ENCODE results near the gene DPYD.

DPYD gene

GRCh38 chr1:97066860-97067259 lies 854.0 kb downstream of the DPYD start:
- Histone ChIP-seq H2AFZ (ENCODE audit: low read depth) (no peak overlapping the region), H4K20me1 (ENCODE audit: insufficient read depth) (no peaks in the 10 kb centered on the region), H3K27ac (no peak overlapping the region), H3K4me2 (no peak overlapping the region), H3K4me1 (ENCODE audit: low read depth, poor library complexity, severe bottlenecking) (no peaks in the 10 kb centered on the region), H3K79me2 (ENCODE audit: insufficient read depth, low read depth) (no peaks in the 10 kb centered on the region), H3K27me3 (ENCODE audit: insufficient read depth, low read depth) (no peaks in the 10 kb centered on the region), H3K4me3 (IDR thresholded peaks at IDR 0.05; ENCODE audit: insufficient read depth, low read depth, low read length) (no peak overlapping the region), H3K36me3 (ENCODE audit: insufficient read depth) (no peaks in the 10 kb centered on the region), H3K9ac (no peak overlapping the region)
- TF ChIP-seq CTCF (conservative IDR thresholded peaks at IDR 0.05; ENCODE audit: low read depth, low read length) = no peak

DNA sequence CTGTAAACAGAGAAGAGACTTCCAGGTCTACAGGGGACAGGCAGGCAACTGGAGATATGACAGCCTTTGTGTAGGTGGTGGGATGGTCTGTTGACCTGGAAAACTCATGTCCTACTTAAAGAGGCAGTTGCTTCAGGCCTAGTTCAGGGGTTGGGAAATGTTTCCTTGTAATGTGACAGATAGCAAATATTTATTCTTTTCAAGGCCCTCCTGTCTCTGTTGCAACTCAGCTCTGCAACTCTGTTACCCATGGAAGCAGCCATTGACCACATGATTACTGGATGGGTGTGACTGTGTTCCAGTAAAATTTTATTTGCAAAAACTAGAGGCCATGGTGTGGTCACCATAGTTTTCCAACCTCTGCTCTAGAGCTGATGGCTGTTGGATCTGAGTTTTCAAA lies 857.3 kb downstream of the DPYD start:
- H4K20me1 ChIP-seq (ENCODE audit: insufficient read depth) = no peaks in the 10 kb centered on the region
- H3K4me2 ChIP-seq = no peak overlapping the region
- H3K4me3 ChIP-seq (IDR thresholded peaks at IDR 0.05; ENCODE audit: insufficient read depth, low read depth, low read length) = no peak overlapping the region
- H3K27me3 ChIP-seq (ENCODE audit: insufficient read depth, low read depth) = no peaks in the 10 kb centered on the region
- H3K36me3 ChIP-seq (ENCODE audit: insufficient read depth) = no peaks in the 10 kb centered on the region
- no peak overlapping the region for H2AFZ ChIP-seq (ENCODE audit: low read depth)
- H3K9ac ChIP-seq = no peak overlapping the region
- H3K4me1 ChIP-seq (ENCODE audit: low read depth, poor library complexity, severe bottlenecking) = no peaks in the 10 kb centered on the region
- H3K79me2 ChIP-seq (ENCODE audit: insufficient read depth, low read depth) = no peaks in the 10 kb centered on the region
- TF ChIP-seq CTCF (conservative IDR thresholded peaks at IDR 0.05; ENCODE audit: low read depth, low read length) = no peak
- H3K27ac ChIP-seq = no peak overlapping the region

GRCh38 chr1:97061604-97062003 lies 859.2 kb downstream of the DPYD start:
- Histone ChIP-seq H3K9ac (no peak overlapping the region), H3K79me2 (ENCODE audit: insufficient read depth, low read depth) (no peaks in the 10 kb centered on the region), H3K4me2 (no peak overlapping the region), H3K36me3 (ENCODE audit: insufficient read depth) (no peaks in the 10 kb centered on the region), H3K27me3 (ENCODE audit: insufficient read depth, low read depth) (no peaks in the 10 kb centered on the region), H3K4me1 (ENCODE audit: low read depth, poor library complexity, severe bottlenecking) (no peaks in the 10 kb centered on the region), H2AFZ (ENCODE audit: low read depth) (no peak overlapping the region), H3K4me3 (IDR thresholded peaks at IDR 0.05; ENCODE audit: insufficient read depth, low read depth, low read length) (no peak overlapping the region), H3K27ac (no peak overlapping the region), H4K20me1 (ENCODE audit: insufficient read depth) (no peaks in the 10 kb centered on the region)
- no peak for TF ChIP-seq CTCF (conservative IDR thresholded peaks at IDR 0.05; ENCODE audit: low read depth, low read length)

DNA sequence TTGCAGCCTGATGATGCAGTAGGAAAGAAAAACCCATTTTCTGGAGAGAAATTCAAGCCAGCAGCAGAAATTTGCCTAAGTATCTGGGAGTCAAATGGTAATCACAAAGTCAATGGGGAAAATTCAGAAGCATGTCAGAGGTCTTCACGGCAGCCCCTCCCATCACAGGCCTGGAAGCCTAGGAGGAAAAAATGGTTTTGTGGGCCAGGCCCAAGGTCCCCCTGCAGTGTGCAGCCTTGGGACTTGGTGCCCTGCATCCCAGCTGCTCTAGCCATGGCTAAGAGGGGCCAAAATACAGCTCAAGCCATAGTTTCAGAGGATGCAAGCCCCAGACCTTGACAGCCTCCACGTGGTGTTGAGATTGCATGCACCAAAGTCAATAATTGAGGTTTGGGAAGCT lies 864.4 kb downstream of the DPYD start:
- H3K36me3 ChIP-seq (ENCODE audit: insufficient read depth) = no peaks in the 10 kb centered on the region
- H3K9ac ChIP-seq = no peak overlapping the region
- no peaks in the 10 kb centered on the region for H4K20me1 ChIP-seq (ENCODE audit: insufficient read depth)
- no peak overlapping the region for H3K4me2 ChIP-seq
- TF ChIP-seq CTCF (conservative IDR thresholded peaks at IDR 0.05; ENCODE audit: low read depth, low read length) = no peak
- no peaks in the 10 kb centered on the region for H3K79me2 ChIP-seq (ENCODE audit: insufficient read depth, low read depth)
- no peak overlapping the region for H2AFZ ChIP-seq (ENCODE audit: low read depth)
- no peak overlapping the region for H3K4me3 ChIP-seq (IDR thresholded peaks at IDR 0.05; ENCODE audit: insufficient read depth, low read depth, low read length)
- H3K27ac ChIP-seq = no peak overlapping the region
- H3K4me1 ChIP-seq (ENCODE audit: low read depth, poor library complexity, severe bottlenecking) = no peaks in the 10 kb centered on the region
- no peaks in the 10 kb centered on the region for H3K27me3 ChIP-seq (ENCODE audit: insufficient read depth, low read depth)

GRCh38 chr1:97053268-97053667 lies 867.6 kb downstream of the DPYD start:
- Histone ChIP-seq H3K4me1 (ENCODE audit: low read depth, poor library complexity, severe bottlenecking) (peaks cover 5% of the 10 kb centered on the region), H3K9ac (no peak overlapping the region), H3K36me3 (ENCODE audit: insufficient read depth) (no peaks in the 10 kb centered on the region), H3K79me2 (ENCODE audit: insufficient read depth, low read depth) (no peaks in the 10 kb centered on the region), H2AFZ (ENCODE audit: low read depth) (no peak overlapping the region), H3K27ac (no peak overlapping the region), H4K20me1 (ENCODE audit: insufficient read depth) (no peaks in the 10 kb centered on the region), H3K4me2 (no peak overlapping the region), H3K4me3 (IDR thresholded peaks at IDR 0.05; ENCODE audit: insufficient read depth, low read depth, low read length) (no peak overlapping the region), H3K27me3 (ENCODE audit: insufficient read depth, low read depth) (no peaks in the 10 kb centered on the region)
- no peak for TF ChIP-seq CTCF (conservative IDR thresholded peaks at IDR 0.05; ENCODE audit: low read depth, low read length)
